Mesenteric fat pad (tissue), 1 donor: ENCODE results near the gene CCDC9B. TPM values are rescaled to one million over a fixed set of nuclear protein-coding genes. Genes with fewer than 3 reads are reported as not detected.

ENCODE experiments used
- DNase-seq: peaks from one replicate; pipeline ENCODE4 v3.0.0-alpha.2; 2020; ENCODE audit warnings: low spot score
- total RNA-seq: library from RNA; stranded (reverse); fragmentation: NEBNext Ultra II Directional; extraction: Animal tissue kit (Norgen Biotek cat#: 25700); gene quantifications from one replicate; pipeline ENCODE4 v1.2.1, GENCODE V29; 2021
- donor health status: DM: yes; HTN: yes; CAD: no.

CCDC9B gene
- total RNA-seq, 1 donor from 2014 or later: 10.6 TPM

DNA sequence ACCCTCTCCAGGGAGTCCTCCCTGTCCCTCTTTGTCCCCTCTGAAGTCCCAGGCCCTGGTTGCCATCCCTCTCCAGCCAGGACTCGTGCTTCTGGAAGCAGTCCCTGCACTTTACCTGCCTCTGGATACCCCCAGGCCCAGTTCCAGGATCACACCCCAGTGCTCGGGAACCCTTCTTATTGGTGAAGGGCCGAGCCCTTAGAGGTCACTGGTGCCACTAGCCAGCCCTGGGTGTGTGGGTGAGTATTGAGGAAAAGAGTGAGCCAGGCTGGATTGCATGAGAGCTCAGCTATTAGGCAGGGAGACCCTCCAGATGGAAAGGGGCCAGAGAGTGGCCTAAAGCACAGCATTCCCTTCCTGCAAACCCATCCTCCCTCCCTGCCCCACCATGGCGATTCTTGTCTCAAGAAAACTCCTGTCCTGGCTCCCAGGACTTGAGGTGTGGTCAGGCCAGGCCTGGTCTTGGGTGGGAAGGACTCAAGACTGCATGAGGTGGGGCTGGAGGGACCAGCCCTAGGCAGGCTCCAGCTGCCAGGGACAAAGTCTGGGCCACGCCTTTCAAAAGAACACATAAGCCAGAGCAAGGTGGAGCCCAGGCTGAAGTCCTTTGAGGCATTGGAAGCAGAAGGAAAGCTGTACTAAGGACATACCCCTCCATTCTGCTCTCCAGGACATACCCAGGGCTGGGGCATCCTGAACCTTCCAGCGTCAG, 5.3 kb upstream of the CCDC9B start:
- no peak for DNase-seq

GRCh38 chr15:40345225-40345866, 4.6 kb upstream of the CCDC9B start:
- no peak for DNase-seq

GRCh38 chr15:40344631-40345120, 3.9 kb upstream of the CCDC9B start:
- DNase-seq: peak; percentile 90

DNA sequence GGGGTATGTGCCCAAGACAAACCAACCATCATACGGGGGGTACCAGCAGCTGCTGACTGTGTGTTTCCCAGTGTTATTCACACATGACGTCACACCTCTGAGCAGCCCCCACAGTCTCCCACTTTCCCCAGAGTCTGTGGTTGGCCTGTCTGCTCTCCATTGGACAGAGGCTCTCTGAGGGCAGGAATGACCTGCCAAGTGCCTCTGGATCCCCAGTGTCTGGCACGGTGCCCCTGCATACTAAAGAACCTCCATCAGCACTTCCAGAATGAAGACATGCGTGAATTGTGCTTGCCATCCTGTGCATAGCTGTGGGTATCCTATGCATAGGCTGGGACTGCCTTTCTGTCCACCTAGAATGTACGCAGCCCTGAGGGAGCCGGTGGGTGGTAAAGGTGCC, 3.5 kb upstream of the CCDC9B start:
- no peak for DNase-seq

GRCh38 chr15:40343512-40343911, 2.8 kb upstream of the CCDC9B start:
- no peak for DNase-seq

DNA sequence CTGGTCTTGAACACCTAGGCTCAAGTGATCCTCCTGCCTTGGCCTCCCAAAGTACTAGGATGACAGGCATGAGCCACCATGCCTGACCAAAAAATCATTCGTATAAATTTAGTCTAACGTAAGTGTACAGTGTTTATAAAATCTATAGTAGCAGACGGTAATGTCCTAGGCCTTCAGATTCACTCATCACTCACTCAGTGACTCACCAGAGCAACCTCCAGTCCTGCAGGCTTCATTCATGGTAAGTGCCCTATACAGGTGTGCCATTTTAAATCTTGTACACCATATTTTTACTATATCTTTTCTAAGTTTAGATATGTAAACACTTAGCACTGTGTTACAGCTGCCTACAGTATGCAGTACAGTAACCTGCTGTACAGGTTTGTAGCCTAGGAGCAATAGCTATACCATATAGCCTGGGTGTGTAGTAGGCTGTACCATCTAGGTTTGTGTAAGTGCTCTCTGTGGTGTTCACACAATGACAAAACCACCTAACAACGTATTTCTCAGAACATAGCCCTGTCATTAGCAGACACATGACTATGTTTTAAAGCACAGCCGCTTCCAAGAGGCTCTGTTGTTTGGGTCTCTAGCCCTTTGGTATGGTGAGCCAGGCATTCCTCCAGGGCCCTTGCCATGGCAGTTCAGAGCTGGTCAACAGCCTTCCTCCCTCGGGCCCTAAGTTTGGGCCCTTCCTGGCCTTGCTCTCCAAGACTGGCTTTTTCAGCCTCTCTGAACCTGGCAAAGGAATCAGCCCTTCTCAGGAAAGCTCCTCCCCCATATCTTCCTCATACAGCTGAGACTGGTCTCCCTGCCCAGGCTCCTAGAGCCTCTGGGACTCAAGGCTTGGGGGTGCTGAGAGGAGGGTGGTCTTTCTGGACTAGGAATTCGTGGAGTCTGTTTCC, 1.9 kb upstream of the CCDC9B start:
- no peak for DNase-seq

DNA sequence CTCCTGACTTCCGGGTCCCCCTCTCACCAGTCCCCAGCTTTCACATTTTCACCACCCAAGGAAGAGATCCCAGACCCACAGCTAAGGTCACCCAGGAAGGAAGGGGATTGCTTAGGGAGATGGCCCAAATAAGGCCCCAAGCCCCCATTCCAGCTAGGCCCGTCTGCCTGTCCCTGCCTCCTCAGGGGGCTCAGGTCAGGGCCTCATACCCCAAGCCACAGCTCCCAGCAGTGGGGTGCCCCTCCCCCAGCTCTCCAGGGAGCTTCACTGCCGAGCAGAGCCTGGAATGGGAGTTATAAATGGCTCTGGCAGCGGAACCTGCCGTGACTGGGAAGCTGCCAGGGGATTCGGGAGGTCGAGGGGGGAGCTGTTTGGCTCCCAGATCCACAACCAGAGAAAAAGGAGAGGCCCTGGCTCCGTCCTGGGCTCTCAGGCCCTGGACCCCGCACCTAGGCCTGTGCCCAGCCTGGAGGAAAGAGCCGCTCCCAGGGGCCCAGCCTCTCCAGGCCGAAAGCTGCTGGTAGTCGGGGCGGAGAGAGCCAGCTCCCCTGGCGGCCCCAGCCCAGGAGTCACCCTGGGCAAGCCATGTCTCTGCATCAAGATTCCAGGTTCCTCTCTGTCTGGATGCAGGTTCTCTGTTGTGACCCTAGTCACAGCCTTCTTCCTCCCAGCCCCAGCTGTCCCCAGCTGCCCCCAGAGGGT, 550 bp downstream of the CCDC9B start:
- peak; percentile 90 for DNase-seq

DNA sequence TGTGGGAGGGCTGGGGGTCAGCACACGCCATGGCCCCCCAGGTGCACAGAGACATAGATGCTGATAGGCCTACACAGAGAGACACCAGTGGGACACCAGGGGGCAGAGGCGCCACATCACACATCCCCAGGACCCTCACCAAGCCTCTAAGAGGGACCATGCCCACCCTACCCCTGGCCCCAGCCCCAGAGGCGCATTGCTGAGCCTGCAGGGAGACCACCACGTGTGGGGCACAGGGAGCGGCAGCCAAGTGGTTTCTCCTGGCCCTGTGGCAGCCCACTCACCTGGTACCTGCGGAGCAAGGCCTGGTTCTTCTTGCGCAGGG, 1.2 kb downstream of the CCDC9B start:
- no peak for DNase-seq

DNA sequence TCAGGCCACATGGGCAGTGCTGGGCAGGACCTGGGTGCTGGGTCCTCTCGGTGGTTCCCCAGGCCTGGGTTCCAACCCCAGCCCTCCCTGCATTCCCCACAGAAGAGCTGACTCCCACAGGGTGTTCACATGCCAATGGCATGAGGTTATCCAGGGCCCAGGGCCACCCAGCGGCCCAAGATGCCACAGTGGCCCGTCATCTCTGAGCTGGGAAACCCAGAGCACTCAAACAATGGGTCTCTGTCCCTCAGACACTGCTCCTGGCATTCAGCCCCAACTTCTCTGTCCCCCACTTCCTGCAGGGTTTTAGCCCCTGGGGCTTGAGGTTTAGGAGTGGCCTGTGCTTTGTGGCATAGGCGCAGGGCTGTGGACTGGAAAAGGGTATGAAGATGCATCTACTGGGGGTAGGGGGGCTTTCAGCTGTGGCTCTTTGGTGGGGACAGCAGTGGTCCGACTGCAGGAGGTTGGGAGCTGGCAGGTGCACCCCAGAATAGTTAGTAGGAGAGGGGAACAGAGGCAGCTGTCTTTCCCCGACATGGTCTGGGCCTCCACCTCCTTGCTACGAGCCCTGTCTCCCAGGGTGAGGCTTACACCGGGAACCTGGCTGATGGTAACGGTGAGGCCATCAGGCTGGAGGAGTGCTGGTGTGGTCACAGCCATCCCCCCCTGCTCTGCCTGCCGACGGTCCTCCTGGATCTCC, 1.7 kb downstream of the CCDC9B start:
- DNase-seq: no peak

DNA sequence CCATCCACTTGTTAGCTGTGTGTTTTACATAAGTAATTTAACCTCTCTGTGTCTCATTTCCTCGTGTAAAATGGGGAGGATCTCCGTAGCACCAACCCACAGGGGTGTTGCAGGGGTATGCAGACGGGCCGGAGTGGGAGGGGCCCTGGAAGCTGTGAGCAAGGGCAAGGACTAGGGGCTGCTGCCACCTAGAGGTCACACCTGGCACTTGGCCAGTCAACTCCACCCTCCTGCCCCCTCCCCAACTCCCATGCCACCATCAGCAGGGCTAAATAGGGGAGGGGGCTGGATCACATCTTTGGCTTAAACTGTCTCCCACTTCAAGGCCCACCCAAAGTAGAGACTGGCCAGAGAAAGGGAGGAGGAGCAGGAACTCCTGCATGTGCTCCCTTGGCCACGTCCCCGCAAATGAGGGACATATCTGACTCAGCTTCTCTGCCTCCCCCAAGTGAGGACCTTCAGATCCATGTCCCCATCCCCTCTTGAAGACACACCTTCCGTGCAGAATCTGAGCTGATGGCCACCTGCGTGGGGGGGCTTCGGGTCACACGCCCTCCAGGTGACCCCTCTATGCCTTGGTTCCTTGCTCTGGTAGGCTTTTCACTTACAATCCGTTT, 2.6 kb downstream of the CCDC9B start:
- no peak for DNase-seq

GRCh38 chr15:40337597-40337996, 3.1 kb downstream of the CCDC9B start:
- DNase-seq: no peak

- no peak for DNase-seq
Measured at GRCh38 chr15:40336744-40337122, 4.0 kb downstream of the CCDC9B start.

DNA sequence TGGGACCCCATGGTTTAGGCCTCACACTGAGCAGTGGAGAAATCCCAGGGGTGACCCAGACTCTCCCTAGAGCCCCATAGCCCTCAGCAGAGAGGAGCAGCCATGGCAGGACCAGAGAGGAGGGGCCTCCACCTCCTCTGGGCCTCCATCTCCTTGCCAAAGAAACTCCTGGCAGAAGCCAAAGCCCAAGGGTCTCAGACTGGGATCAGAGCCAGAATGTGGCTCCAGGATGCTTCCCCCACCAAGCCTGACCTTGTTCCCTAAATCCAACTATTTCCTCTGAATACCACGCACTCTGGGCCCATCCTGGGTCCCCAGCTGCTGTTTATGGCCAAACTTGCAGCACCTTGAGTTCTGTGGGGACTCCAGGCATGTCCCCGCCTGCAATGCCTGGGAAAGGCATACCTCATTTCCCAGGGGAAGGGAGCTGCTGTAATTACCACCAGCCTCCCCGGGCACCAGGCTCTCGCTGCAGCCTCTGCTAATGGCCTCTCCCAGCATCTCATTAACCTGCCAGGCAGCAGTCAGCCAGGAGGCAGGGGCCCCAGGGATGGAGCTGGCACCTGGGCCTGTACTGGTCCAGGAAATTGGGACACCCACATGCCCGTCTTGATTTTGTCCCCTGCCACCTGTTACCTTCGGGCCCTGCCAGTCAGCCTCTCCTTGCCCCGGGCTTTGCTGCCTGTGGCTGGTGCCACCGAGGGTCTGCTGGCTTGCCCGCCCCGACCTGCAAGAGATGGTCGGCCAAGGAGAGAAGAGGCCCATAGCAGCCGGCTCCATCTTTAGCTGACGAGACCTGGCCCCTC, 4.6 kb downstream of the CCDC9B start:
- no peak for DNase-seq

DNA sequence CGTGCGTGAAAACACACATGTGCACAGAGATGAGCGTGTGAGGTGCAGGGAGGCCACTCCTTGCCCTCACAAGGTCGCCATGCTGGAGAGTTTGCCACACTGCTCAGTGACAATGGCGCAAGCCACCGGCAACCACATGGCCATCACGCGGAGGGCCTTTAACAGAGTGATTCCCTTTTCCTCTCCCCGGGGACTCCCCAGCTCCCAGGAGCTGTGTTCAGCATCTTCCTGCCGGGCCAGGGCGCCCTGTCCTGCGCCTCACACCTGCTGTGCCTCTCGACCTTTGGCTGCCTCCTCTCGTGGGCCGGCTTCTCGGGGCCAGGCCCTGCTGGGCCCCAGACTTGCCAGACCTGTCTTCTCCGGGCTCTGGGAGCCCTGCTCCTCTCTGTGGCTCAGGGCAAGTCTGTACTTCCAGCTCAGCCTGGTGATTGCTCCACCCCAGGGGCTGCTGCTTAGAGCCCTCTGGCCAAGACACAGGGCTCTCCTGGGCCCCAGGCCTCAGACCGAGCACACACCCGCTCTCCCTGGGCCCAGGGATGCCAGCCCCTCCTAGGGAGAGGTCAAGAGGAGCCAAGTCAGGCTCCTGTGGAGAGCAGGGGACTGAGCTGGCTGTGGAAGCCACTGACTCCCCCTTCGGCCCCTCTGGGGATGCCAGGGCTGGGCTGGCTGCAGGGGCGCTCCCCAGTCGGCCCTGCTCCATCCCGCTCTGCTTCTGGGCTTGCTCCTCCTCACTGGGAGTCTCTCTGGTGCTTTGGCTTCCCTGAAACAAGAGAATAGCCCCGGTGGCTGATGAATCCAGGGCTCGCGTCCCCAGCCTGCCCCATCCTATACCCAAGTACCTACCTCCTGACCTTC, 5.6 kb downstream of the CCDC9B start:
- DNase-seq: no peak

DNA sequence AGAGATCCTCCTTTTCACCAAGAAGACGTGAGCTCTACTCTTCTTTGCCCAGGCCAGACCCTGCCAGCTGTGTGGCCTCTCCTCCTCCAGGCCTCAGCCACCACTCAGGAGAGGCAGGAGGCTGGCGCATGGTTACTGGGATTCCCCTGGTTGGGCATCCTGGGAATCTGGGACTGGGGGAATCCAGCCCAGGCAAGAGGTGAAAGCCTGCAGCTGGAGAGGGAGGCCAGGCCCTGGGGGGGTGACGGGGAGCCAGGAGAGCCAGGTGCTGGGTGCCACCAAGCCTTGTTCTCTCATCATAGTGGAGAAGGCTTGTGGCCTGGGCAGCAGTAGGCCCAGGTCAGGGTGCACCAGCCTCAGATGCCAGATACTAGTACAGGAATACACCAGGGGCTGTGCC, 6.2 kb downstream of the CCDC9B start:
- DNase-seq: no peak

GRCh38 chr15:40333922-40334492, 6.7 kb downstream of the CCDC9B start:
- DNase-seq: no peak

GRCh38 chr15:40332113-40332781, 8.5 kb downstream of the CCDC9B start:
- no peak for DNase-seq

DNA sequence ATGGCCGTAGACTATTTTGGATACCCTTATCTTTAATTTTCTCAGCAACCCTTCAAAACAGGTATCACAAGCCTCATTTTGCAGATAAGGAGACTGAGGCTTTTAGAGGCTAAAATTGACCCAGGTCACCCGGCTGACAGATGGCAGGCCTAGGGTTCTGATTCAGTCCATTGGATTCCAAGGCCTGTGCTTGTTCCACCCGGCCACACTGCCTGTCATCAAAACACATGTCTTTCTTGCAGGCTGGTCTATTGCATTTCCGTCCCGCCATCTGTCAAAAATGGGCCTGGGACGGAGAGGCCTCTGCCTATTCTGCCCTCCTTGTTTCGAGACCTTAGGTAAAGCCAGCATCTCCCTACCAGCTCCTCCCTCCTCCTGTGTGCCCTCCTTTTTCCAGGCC, 9.1 kb downstream of the CCDC9B start:
- no peak for DNase-seq
